HG02623 (cell line): ENCODE data around the gene PYGM.

ENCODE experiments used
- ATAC-seq: cut with Tn5 transposase; IDR thresholded peaks from one replicate; pipeline ENCODE4 v1.9.1; 2021; ENCODE audit warnings: moderate library complexity; ENCODE audit not compliant: unreplicated experiment

PYGM gene

DNA sequence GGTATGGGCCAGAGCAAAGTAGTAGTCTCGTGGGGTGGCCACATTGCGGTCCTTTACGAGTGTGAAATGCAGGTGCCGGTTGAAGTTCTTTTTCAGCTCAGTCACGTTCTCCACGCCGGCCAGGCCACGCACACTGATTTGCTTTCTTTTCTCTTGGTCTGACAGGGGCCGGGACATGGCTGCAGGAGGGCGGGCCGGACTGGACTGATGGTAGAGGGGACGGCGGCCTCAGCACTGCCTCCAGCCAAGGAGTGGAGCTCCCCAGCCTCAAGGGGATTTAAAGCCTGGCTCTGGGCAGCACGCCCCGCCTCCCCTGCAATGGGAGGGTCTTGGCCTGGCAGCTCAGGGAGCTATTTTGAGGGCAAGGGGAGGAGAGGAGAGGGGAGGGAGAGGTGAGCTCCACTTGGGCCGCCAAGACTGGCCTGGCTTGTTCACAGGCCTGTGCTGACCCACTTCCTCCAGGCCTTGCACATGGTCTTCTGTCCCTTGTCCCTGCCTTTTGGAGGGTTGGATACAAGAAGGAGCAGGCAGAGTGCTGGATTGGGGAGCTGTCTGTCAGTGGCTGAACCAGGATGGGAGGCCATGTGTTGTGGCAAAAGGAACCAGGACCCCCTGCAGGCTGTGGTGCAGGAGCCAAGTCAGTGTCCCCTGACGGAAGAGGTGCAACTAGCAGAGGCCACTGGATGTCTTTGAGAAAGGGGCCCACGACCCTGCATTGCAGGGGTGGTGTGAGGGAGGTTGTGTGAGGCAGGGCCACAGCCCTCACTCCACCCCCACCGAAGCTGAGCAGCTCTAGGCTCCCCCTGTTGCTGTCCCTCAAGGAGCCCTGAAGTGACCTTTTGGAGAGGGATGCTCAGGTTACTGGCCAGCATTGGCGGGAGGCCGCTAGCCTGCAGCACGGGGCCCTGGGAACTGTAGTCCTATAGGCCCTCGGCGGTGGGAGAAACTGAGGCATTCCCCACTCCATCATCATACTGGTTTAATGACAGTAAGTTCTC, at the start of gene PYGM:
Gene PYGM, minus strand, starts transcription at position 253 of the 998 bp plus-strand sequence. Its CDS starts 76 bp downstream, at position 177.
- no peak for ATAC-seq

DNA sequence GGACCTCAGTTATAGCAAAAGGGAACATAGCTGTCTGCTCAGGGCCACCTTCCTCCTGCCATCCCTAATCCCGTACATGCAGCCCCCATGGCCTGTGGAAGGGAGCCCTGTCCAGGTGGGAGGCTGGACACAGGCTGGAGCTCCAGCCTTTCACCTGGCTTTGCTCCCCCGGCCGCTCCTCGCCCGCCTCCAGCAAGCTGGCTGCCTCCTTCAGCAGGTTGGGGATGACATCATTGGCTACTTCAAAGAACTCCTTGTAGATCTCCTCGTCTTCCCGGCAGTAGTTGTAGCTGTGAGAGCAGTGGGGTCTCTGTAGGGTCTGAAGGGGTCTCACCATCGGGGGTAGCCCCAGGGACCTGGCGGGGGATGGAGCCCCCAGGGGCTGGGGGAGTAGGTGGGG, 45.7 kb upstream of the PYGM start:
- no peak for ATAC-seq

DNA sequence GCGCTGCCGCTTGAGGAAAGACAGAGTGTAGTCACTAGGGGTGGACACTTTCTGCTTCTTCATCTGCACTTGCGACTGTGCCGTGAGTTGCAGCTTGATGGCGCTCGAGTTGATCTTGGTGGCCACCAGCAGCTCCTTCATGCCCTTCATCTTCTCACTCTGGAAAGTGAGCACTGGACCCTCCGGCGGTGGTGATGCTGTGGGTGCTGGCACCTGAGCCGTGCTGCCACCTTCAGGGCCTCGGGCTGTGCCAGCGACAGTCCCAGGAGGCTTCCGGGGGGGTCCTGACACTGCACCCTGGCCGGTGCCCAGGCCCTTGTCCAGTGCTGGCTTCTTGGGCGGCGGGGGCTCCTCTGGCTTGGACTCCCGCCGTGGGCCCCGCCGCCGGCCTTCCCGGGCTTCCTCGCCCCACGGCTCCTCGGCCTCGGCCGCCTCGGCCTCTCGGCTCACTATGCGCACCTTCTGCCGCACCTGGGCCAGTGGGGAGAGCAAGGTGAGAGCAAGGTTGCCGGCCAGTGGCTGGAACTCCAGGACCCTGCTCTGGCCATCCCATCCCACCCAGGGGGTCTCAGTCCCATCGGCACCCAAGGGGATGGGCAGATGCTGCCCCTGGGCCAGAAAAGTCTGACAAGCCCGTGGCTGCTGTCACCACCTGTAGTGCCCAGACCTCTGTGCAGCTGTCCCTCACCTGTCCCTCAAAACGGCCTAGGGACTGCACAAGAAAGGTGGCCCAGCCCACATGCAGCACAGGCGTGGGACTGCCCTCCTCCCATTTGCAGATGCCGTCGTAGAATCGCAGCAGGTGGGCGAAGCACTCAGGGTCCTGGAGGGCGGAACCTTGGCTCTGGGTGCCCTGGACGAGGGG, 44.8 kb upstream of the PYGM start:
- ATAC-seq = no peak

DNA sequence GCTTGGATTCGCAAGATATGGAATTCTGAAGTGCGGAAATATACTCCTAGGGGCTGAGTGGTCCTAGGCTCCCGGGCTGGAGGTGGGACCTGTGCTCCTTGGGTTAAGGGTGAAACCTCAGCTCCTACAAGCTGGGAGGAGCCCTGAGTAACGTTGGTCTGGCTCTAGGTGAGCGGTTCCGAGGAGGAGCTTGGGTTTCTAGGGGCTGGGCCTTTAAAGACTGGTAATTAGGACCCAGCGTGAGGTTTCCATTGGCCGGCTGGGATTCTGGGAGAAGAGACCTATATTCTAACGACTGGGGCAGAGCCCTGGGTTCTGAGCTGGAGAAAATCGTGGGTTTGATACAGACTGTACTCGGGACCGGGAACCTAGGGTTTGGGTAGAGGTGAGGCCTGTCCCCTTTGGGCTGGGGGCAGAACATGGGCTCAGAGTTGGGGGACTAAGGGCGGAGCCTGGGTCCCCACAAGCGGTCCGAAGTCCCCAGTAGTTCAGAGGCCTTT, 44.1 kb upstream of the PYGM start:
- ATAC-seq = no peak

DNA sequence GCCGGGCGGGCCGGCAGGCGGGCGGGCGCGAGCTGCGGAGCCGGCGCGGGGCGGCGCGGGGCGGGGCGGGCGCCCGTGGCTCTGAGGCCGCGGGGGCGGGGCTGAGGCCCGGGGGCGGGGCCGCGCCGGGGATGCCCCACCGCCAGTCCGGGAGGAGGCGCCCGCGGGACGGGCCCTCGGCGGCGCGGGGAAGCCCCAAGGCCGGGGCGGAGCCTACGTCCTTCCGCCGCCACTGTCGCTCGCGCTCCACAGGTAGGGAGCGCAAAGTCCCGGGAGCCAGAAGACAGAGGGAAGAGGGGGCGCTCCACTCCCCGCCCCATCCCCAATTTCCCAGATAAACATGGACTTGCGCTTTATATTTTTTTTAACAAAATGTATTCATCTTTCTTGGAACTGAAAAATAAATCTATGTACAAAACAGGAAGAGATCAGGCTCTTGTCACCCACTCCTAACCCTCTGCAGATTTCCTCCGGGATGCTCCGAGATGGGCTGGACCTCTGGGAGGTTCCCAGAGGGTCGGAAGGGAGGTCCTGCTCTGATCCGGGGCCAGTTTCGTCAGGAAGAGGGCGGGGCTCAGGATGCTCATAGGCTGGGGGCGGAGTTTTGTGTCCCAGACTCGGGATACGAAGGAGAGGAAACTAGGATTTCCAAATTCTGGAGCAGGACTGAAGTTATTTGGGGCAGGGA, 43.5 kb upstream of the PYGM start, which contains the start of gene MAP4K2:
Gene MAP4K2, minus strand, starts transcription at position 57 of the 688 bp plus-strand sequence. CDS start 65 bp downstream, outside the sequence.
- ATAC-seq = peak; percentile 59

DNA sequence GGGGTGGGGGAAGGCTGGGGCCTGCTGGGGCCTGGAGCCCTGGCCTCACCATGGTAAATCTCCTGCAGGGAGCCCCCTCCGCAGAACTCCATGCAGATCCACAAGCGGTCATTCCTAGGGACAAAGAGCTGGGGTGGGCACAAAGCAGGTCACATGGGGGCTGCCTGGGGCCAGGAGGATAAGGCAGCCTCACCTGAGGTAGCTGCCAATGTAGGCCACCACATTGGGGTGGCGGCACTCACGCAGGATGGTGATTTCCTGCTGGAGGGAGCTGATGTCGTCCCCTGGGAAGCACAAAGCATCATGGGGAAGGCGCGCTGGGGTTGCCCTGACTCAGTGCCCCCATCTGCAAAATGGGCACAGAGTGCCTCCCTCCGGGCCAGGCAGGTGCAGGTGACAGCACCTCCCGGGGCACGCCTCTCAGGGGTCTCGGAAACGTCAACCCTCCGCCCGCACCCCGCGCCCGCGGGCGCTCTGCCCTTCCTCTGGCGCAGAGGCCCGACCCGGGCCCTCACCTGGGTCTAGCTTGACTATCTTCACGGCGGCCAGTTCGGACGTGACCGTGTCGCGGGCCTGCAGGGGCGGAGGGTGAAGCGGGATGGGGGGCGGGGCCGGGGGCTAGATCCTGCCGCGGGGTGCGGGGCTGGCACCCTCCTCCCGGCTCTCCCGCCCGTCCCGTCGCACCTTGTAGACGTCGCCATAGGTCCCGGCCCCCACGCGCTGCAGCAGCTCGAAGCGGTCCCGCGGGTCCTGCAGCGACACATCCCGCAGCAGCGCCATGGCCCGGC, 42.8 kb upstream of the PYGM start:
- no peak for ATAC-seq

DNA sequence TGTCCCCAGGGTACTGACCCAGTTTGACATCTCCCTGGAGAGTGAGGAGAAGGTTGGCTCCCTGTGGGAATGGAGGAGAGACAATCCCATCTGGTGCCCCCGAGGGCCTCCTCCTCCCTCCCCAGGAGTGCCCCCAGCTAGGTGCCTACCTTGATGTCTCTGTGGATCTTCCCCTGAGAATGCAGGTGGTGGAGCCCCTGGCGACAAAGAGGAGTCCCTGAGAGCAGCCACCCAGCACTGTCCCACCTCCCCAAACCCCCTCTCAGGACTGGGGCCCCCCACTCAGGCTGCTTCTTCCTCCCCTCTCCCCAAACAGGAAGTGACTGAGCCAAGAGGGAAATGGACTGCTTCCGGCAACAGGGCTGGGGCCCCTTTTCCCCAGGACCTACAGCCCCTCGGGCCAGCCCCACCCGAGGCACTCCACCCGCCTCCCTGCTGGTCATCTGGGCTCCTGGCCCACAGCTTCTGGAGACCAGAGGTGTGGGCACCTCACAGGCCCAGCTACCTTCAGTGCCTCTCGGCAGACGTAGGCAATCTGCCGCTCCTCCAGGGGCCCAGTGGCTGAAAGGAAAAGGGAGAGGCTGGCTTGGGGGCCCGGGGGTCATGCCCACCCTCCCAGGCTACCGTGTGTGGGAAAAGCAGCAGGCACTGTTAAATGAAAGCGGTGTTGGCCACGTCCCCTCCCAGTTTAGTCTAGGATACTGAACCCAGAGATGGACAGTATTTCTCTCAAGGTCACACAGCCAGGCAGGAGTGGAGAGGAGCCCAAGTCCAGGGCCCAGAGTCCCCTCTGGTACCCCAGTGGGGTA, 42.0 kb upstream of the PYGM start:
- ATAC-seq = no peak

DNA sequence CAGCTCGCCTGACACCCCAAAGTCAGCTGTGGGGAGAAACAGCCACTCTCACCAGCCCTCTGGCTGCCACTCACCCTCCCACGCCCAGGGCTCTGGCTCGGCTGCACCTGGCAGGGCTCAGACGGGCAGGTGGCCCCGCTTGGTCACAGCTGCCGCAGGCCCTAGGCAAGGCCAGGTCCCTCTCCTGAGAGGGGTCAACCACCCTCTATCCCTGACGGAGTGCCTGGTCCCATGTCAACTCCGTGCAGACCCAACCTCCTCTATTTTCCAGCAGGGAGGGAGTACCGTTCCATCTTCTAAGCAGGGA, 41.3 kb upstream of the PYGM start:
- ATAC-seq = no peak

DNA sequence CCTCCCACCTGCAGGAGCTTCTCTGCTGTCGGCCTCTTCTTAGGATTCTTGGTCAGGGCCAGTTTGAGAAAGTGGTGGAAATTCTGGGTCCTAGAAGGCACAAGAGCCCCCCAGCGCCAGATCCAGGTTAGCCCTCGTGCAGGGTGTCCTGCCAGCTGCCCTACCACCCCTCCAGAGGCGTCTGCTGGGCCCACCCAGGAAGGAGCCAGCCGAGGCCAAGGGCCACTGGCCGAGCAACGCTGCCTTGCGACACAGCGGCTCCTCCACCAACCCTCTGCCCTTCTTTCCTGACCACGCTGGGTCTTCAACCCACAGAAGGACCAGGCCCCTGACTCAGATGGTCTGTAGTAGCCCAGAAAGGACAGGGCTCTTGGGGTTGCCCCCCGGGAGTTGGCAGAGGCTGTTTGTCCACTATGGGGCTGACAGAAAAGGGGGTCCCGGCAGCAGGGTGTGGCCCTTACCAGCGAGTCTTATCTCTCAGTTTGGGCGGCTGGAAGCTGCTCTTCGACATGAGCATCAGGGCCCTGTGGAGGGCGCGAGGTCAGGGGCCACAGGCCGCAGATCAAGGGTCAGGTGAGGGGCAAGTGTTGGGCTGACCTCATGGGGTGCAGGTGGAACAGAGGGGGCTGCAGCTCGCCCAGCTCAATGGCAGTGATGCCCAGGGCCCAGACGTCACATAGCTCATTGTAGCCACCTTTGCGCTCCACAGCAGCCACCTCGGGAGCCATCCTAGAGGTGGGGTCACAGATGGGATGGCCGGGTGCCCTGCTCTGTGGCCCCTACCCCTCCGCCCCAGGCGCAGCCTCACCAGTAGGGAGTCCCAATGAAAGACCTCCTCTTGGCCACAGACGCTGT, 40.8 kb upstream of the PYGM start:
- no peak for ATAC-seq

DNA sequence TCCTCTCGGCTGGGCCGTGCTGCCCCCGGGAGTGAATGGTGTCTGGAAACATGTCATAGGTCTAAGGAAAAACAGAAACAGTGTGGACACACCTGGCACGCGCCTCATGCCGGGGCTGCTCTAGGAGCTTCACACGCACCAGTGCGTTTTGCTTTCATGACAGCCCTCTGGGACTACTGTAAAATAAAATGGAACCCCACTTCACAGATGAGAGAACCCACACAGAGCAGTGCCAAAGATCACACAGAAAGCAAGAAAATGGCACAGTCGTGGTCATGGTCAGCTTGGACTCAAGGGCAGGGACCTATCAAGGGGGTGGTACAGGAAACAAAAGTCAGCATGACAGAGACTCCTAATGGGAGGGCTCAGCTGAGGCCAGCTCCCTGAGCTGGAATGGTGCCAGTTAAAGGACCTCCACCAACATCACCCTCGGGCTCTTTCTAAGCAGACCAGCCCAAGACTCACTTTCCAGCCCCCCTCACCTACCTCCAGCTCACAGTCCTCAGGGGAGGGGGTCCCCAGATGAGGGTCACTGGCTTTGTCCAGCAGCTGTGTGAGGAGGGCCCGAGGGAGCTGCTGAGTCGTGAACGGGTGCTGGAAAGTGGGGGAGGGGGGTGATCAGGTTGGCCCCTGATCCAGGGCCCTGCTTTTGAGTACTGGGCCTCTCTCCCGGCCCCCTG, 40.0 kb upstream of the PYGM start:
- no peak for ATAC-seq

DNA sequence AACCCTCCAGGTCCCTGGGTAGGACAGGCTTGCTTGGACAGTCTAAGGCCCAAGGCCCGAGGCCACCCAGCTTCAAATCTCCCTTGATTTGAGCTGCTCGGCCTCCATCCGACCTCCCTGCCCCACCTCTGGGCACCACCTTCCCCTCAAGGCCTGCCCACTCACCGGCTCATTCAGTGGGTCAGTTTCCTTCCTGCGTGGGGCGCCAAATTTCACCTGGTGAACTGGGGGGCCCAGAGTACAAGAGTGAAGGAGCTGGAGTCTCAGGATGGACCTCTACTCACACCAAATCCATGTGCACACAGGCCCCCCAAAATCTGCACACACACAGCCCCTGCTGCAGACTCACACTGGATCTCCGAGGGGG, 39.5 kb upstream of the PYGM start:
- ATAC-seq = no peak

DNA sequence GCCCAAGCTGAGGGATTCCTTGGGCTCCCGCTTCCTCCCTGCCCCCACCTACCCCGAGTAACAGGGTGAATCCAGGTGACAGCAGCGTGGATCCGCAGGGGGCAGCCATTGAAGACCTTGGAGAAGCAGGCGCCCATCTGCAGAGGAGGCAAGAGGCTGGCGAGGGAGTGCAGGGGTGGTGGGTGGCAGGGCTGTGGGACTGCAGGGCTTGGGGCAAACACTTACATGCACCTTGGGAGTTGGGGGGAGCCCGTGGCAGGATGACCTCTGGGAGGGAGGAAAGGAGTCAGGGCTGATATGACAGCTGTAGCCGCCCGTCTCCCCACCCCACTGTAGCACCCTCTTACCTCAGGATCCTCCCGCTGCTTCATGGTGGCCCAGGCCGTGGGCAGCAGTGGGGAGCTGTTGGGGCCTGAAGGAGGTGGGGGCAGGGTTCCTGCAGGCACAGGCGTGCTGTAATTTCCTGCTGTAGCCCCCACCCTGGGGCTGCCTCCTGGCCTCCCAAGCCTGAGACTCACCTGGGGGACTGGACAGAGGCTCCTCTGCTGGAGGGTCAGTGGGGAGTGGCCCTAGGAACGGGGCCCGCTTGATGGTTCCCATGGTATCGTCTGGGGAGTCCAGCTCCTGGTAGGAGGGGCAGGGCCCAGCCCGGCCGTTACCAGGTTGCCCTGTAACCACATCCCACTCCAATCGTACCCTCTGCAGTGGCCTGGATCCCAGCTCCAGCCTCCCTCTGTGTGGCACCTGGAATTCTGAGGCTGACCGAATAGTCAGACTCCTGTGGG, 37.2 kb upstream of the PYGM start:
- ATAC-seq = no peak

DNA sequence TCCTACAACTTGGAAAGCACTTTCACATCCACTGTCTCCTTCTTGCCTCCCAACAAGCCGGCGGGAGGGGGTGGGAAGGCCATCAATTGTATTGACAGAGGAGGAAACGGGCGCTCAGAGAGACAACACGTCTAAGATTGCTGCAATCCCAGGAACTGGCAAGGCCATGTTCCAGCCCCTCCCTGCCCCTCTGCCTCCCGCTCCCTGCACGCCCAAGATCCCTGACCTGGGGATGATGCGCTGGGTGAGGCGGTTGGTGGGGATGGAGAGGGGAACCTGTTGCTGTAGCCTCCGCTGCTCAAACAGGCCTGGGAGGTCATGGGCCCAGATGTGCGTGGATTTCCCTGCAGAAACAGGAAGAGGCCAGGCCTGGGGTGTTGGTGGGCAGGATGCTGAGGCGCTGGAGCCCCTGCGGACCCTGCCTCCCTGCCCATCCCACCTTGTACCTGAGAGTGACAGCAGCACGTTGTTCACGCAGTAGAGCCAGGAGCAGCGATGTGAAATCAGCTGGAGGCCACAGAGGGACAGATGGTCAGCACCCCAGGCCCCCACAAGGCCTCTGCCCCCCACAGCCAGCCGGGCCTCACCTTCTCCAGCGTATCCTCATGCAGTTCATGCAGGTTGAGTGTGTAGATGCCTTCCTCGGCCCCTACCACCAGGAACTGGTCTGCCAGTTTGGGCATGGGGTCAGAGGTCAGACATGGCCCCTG, 36.4 kb upstream of the PYGM start:
- no peak for ATAC-seq

DNA sequence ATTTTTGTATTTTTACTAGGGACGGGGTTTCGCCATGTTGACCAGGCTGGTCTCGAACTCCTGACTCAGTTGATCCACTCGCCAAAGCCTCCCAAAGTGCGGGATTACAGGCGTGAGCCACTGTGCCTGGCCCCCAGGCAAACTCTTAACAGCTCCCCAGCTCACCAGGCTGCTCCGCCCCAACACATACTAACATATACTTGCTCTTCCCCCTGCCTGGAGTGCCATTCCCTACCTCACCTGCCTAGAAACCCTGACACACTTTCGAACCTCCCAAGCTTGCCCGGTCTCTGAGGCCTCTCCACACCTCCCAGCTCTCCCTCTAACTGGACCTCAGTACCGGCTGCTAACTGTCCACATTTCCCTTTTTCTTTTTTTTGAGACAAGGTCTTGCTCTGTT, 34.8 kb upstream of the PYGM start:
- ATAC-seq = no peak

DNA sequence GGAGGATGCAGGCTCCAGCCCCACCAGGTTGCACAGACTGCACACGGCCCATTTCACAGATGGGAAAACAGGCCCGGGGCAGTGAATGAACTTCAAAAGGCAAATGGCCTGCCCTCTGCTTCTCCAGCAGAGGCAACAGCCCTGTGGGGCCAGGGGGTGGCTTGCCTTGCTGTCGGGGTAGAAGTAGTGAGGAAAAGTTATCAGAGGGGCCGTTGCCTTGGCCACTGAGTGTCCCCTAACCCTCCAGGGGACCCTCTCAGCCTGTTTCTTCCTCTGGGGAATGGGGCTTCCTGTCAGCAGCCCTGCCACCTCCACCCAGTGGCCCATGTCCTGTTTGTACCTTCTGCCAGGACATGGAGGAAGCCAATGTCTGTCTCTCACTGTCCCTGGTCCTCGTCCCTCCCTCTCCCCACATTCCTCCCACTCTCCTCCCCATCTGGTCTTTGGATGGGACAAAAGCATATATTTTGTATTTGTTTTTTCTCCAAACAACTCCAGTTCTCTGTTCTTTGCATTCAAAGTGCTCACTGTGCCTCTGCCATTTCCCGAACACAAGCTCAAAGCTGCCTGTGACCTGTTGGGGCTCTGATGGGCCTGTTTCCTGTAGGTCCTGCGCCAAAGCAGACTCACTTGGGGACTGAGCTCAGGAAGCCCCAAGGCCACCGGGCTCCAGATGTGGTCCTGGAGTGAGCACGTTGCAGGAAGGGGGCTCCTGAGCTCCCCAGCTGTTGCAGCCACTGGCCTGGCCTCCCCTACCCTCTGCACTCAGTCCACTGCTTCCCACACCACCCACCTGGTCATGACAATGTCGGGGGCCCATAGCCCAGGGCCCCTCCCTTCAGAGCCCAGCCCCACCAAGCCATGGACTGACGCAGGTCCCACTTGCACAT, 33.7 kb upstream of the PYGM start:
- ATAC-seq = no peak

DNA sequence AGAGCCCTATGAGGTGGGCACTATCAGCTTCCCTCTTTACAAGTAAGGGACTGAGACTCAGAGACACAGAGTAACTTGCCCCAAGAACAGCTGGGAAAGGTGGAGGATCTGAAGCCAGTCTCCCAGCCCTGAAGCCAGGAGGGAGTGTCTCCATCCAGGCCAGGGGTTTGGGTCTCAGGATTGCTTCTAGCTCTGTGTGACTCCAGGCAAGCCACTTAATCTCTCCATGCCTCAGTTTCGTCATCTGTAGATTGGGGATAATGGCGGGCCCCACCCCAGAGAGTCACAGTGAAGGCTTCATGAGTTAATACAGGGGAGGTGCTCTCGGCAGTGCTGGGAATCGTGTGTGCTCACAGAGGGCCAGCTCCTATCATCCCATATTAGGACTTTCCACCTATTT, 32.7 kb upstream of the PYGM start:
- no peak for ATAC-seq
